GM10248 (cell line): ENCODE results near the gene CFLAR.
A peak's percentile ranks its signal among the peaks of the same experiment; 100 is the strongest.

Experiments used
- CTCF ChIA-PET: fragments of 300-600 bp; sonication (Branson Sonifier 250); formaldehyde crosslinking; extraction: SDS; loops from one replicate; lab custom pipeline; 2021; ENCODE audit warnings: antibody characterized with exemption; lab: Yijun Ruan, JAX
- POLR2A ChIA-PET: fragments of 350-650 bp; sonication (Branson Sonifier 250); formaldehyde crosslinking; extraction: SDS; loops from one replicate; lab custom pipeline; 2020; ENCODE audit warnings: antibody characterized with exemption; lab: Yijun Ruan, JAX
- DNase-seq: peaks from one replicate; pipeline ENCODE4 v3.0.0; 2012; ENCODE audit errors: extremely low spot score
- TF ChIP-seq, protein P1 (sequence below): IDR thresholded peaks from 2 replicates; pipeline ENCODE4 v1.5.1; 2012; ENCODE audit warnings: mild to moderate bottlenecking, low read depth; ENCODE audit errors: extremely low read depth, missing control alignments, control extremely low read depth

The CFLAR gene

DNA sequence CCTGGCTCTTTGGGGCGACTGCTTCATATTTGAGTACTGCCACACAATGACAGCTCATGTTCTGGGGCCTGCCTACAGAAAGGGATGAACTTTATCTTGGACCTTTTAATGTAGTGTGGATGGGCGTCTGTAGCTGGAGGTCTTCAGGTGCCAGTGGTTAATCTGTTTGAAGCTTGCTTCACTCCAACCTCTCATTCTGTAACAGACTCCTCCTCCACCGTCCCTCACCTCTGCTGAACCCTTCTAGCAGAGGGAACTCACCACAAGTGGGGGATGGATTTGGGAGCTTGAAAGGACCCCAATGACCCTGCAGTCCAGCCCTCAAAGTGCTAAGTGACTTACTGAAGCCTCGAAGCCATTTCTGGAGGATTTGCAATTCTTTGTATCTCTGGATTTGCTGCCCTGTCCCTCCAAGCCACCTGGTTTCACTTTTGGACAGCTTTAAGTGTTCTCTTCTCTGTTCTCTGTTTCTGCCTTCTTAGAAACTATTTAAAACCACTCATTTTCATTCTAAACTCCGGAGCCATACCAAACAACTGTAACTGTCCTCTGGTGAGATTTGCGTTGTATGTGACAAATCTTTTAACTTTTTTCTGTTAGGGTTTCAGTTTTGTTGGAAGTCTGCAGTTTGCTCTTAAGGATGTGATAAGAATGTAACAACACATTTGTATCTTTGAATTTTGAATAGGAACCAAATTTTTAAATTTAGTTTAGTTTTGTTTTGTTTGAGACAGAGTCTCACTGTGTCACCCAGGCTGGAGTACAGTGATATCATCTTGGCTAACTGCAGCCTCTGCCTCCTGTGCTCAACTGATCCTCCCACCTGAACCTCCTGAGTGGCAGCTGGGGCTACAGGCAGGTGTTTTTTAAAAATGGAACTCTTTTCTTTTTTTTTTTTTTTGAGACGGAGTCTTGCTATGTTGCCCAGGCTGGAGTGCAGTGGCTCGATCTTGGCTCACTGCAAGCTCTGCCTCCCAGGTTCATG, 107.4 kb downstream of the CFLAR start:
- peak; percentile 47 for DNase-seq
- POLR2A ChIA-PET: interaction anchor here (0.5 to 0.6 kb wide), 2 partner anchors 103 to 900 kb away, joined by 3 to 4 read pairs; no protein-coding TSS in a partner anchor
- TF ChIP-seq, protein P1, sequence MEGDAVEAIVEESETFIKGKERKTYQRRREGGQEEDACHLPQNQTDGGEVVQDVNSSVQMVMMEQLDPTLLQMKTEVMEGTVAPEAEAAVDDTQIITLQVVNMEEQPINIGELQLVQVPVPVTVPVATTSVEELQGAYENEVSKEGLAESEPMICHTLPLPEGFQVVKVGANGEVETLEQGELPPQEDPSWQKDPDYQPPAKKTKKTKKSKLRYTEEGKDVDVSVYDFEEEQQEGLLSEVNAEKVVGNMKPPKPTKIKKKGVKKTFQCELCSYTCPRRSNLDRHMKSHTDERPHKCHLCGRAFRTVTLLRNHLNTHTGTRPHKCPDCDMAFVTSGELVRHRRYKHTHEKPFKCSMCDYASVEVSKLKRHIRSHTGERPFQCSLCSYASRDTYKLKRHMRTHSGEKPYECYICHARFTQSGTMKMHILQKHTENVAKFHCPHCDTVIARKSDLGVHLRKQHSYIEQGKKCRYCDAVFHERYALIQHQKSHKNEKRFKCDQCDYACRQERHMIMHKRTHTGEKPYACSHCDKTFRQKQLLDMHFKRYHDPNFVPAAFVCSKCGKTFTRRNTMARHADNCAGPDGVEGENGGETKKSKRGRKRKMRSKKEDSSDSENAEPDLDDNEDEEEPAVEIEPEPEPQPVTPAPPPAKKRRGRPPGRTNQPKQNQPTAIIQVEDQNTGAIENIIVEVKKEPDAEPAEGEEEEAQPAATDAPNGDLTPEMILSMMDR: no peak
- CTCF ChIA-PET: interaction anchor here (0.8 to 6.7 kb wide), 5 partner anchors 10 to 322 kb away, joined by 3 to 95 read pairs (median 4); partner anchors contain the start of gene ORC2
